GM18507 (cell line): ENCODE results near the gene OPA1.

Source experiments
- DNase-seq: peaks from one replicate; pipeline ENCODE4 v3.0.0; 2011; ENCODE audit warnings: low read depth; ENCODE audit not compliant: insufficient read length; ENCODE audit errors: extremely low spot score
- FAIRE-seq: peaks from 2 replicates; lab custom pipeline; 2011; peaks lifted over from hg19 to GRCh38; lab: Jason Lieb, UNC

Gene OPA1

GRCh38 chr3:193640165-193640715, 47.2 kb downstream of the OPA1 start:
- DNase-seq: no peak
- no peak for FAIRE-seq

- FAIRE-seq: no peak
These were observed 47.9 kb downstream of the OPA1 start for GRCh38 chr3:193640728-193641439.

GRCh38 chr3:193641440-193641775, 48.4 kb downstream of the OPA1 start:
- no peak for FAIRE-seq

More at GRCh38 chr3:193640728-193641439, 47.9 kb downstream of the OPA1 start:
- DNase-seq: no peak

GRCh38 chr3:193645806-193646205, 52.8 kb downstream of the OPA1 start:
- FAIRE-seq (no peak), DNase-seq (no peak)

More at GRCh38 chr3:193641440-193641775, 48.4 kb downstream of the OPA1 start:
- no peak for DNase-seq

- DNase-seq: no peak
- peak; percentile 5 for FAIRE-seq
These were observed 55.6 kb downstream of the OPA1 start for GRCh38 chr3:193648542-193649076.

- no peak for FAIRE-seq
- no peak for DNase-seq
These were observed 57.6 kb downstream of the OPA1 start for GRCh38 chr3:193650585-193650984.

GRCh38 chr3:193655831-193656433, 62.9 kb downstream of the OPA1 start:
- FAIRE-seq: no peak
- DNase-seq: no peak

GRCh38 chr3:193656445-193656844, 63.4 kb downstream of the OPA1 start:
- DNase-seq: no peak
- FAIRE-seq: no peak

- FAIRE-seq: no peak
These were observed 63.9 kb downstream of the OPA1 start for GRCh38 chr3:193656878-193657282.

GRCh38 chr3:193660171-193660570, 67.2 kb downstream of the OPA1 start:
- FAIRE-seq (no peak), DNase-seq (no peak)

More at GRCh38 chr3:193656878-193657282, 63.9 kb downstream of the OPA1 start:
- DNase-seq: no peak

GRCh38 chr3:193660698-193661411, 67.8 kb downstream of the OPA1 start:
- FAIRE-seq (no peak), DNase-seq (no peak)

GRCh38 chr3:193662757-193663322, 69.8 kb downstream of the OPA1 start:
- no peak for FAIRE-seq
- DNase-seq: no peak

- FAIRE-seq: no peak
- DNase-seq: no peak
These were observed 72.5 kb downstream of the OPA1 start for GRCh38 chr3:193665370-193665989.

- DNase-seq (no peak), FAIRE-seq (no peak)
These were observed 80.8 kb downstream of the OPA1 start for GRCh38 chr3:193673845-193674244.

- no peak for DNase-seq
- FAIRE-seq: no peak
These were observed 81.7 kb downstream of the OPA1 start for GRCh38 chr3:193674714-193675113.

GRCh38 chr3:193677734-193678133, 84.7 kb downstream of the OPA1 start:
- DNase-seq (no peak), FAIRE-seq (no peak)

- DNase-seq (no peak), FAIRE-seq (no peak)
These were observed 87.2 kb downstream of the OPA1 start for GRCh38 chr3:193680220-193680619.

- no peak for DNase-seq
- no peak for FAIRE-seq
These were observed 88.6 kb downstream of the OPA1 start for GRCh38 chr3:193681631-193682030.

GRCh38 chr3:193686665-193687483, 93.9 kb downstream of the OPA1 start:
- FAIRE-seq (peak; percentile 41), DNase-seq (no peak)
